MM.1S (cell line): Measurements from ENCODE around the gene FCGR2B.
"Not testable (repeated sequence)": the region's sequence is repeated elsewhere in the genome, so short reads cannot be mapped to it uniquely, and the experiment has no call there.

Source experiments
- DNase-seq: peaks from one replicate; pipeline ENCODE4 v3.0.0-alpha.2; 2015
- H2AFZ ChIP-seq: fragments of 300-600 bp; sonication (generic); 2 replicates; pipeline ENCODE4 v1.6.0; 2016; ENCODE audit warnings: antibody characterized with exemption, low read length
- H3F3A ChIP-seq: fragments of 300-600 bp; sonication (generic); 2 replicates; pipeline ENCODE4 v1.6.1; 2016; ENCODE audit warnings: mild to moderate bottlenecking, antibody characterized with exemption, low read length, moderate library complexity, mixed read lengths; ENCODE audit not compliant: insufficient read depth
- H3K27ac ChIP-seq: fragments of 300-600 bp; sonication (generic); 2 replicates; pipeline ENCODE4 v1.5.1; 2016; ENCODE audit warnings: mild to moderate bottlenecking, low read length
- H3K27me3 ChIP-seq: fragments of 300-600 bp; sonication (generic); replicated peaks from 2 replicates; pipeline ENCODE4 v1.6.0; 2016; ENCODE audit warnings: low read length; ENCODE audit not compliant: insufficient read depth
- H3K36me3 ChIP-seq: fragments of 300-600 bp; sonication (generic); replicated peaks from 2 replicates; pipeline ENCODE4 v1.6.1; 2016; ENCODE audit warnings: mild to moderate bottlenecking, low read length, mixed read lengths; ENCODE audit not compliant: insufficient read depth
- H3K4me1 ChIP-seq: fragments of 300-600 bp; sonication (generic); 2 replicates; pipeline ENCODE4 v1.6.1; 2016; ENCODE audit warnings: low read length, mixed read lengths
- H3K4me2 ChIP-seq: fragments of 300-600 bp; sonication (generic); 2 replicates; pipeline ENCODE4 v1.6.0; 2016; ENCODE audit warnings: low read depth, low read length
- H3K4me3 ChIP-seq: fragments of 300-600 bp; sonication (generic); 2 replicates; pipeline ENCODE4 v1.5.1; 2016; ENCODE audit warnings: low read length, mixed read lengths
- H3K79me2 ChIP-seq: fragments of 300-600 bp; sonication (generic); 2 replicates; pipeline ENCODE4 v1.6.1; 2016; ENCODE audit warnings: mixed run types, low read length, mixed read lengths
- H3K9ac ChIP-seq: fragments of 300-600 bp; sonication (generic); 2 replicates; pipeline ENCODE4 v1.6.1; 2016; ENCODE audit warnings: low read length, mixed read lengths
- H3K9me2 ChIP-seq: fragments of 300-600 bp; sonication (generic); replicated peaks from 2 replicates; pipeline ENCODE4 v1.6.1; 2016; ENCODE audit warnings: mild to moderate bottlenecking, low read length, mixed read lengths; ENCODE audit not compliant: insufficient read depth
- H3K9me3 ChIP-seq: fragments of 300-600 bp; sonication (generic); replicated peaks from 2 replicates; pipeline ENCODE4 v1.6.1; 2016; ENCODE audit warnings: mild to moderate bottlenecking, low read length, mixed read lengths; ENCODE audit not compliant: insufficient read depth
- H4K20me1 ChIP-seq: fragments of 300-600 bp; sonication (generic); 2 replicates; pipeline ENCODE4 v1.6.1; 2016; ENCODE audit warnings: mild to moderate bottlenecking, low read length, moderate library complexity, mixed read lengths; ENCODE audit not compliant: insufficient read depth
- CTCF ChIP-seq: fragments of 300-600 bp; sonication (generic); IDR thresholded peaks from 2 replicates; pipeline ENCODE4 v1.5.1; 2016; ENCODE audit warnings: antibody characterized with exemption, low read length, mixed read lengths
- EZH2 ChIP-seq: fragments of 300-600 bp; sonication (generic); optimal IDR thresholded peaks from 2 replicates; pipeline ENCODE3; 2017; ENCODE audit warnings: low read depth, mild to moderate bottlenecking, antibody characterized with exemption, low read length, mixed read lengths
- EZH2phosphoT487 ChIP-seq: fragments of 300-600 bp; sonication (generic); IDR thresholded peaks from 2 replicates; pipeline ENCODE4 v1.6.1; 2018; ENCODE audit warnings: antibody characterized with exemption, low read length

FCGR2B gene

GRCh38 chr1:161624605-161625004 lies 38.3 kb upstream of the FCGR2B start:
- not testable (repeated sequence) for H3K79me2 ChIP-seq, H3F3A ChIP-seq, H3K27me3 ChIP-seq, H3K4me1 ChIP-seq, H4K20me1 ChIP-seq, H3K9me2 ChIP-seq, H3K4me2 ChIP-seq, H3K36me3 ChIP-seq, DNase-seq, H3K4me3 ChIP-seq, H3K9me3 ChIP-seq, H2AFZ ChIP-seq, H3K27ac ChIP-seq, H3K9ac ChIP-seq

GRCh38 chr1:161626445-161627146 lies 36.3 kb upstream of the FCGR2B start:
- DNase-seq, H3K9me3 ChIP-seq, H3K4me2 ChIP-seq, H3K4me3 ChIP-seq, H3K79me2 ChIP-seq, H3K36me3 ChIP-seq, H3F3A ChIP-seq, H3K9ac ChIP-seq, H2AFZ ChIP-seq, H4K20me1 ChIP-seq, H3K27ac ChIP-seq, H3K4me1 ChIP-seq, H3K9me2 ChIP-seq, H3K27me3 ChIP-seq: not testable (repeated sequence)

GRCh38 chr1:161630128-161630742 lies 32.7 kb upstream of the FCGR2B start:
- H3K27ac ChIP-seq, H3K27me3 ChIP-seq, H4K20me1 ChIP-seq, H3K9me2 ChIP-seq, H3K36me3 ChIP-seq, H3K4me3 ChIP-seq, H2AFZ ChIP-seq, DNase-seq, H3K79me2 ChIP-seq, H3K4me1 ChIP-seq, H3F3A ChIP-seq, H3K4me2 ChIP-seq, H3K9ac ChIP-seq, H3K9me3 ChIP-seq: not testable (repeated sequence)

GRCh38 chr1:161631076-161631475 lies 31.9 kb upstream of the FCGR2B start, which contains the start of gene FCGR3B:
Gene FCGR3B (minus strand): TSS chr1:161631176. CDS start chr1:161631094, 82 bp downstream.
- no peaks in the 10 kb centered on the region for H3K9me3 ChIP-seq
- no peak within 1 kb of the TSS for H3K27ac ChIP-seq
- DNase-seq: no peak
- H3K4me3 ChIP-seq: no peak within 1 kb of the TSS
- no peaks in the 10 kb centered on the region for H3K4me1 ChIP-seq
- no peaks in the 10 kb centered on the region for H3K9me2 ChIP-seq
- H3F3A ChIP-seq: no peaks in the 10 kb centered on the region
- H3K36me3 ChIP-seq: no peaks in the 10 kb centered on the region
- no peaks in the 10 kb centered on the region for H4K20me1 ChIP-seq
- no peak within 1 kb of the TSS for H2AFZ ChIP-seq
- H3K9ac ChIP-seq: no peak within 1 kb of the TSS
- H3K27me3 ChIP-seq: no peaks in the 10 kb centered on the region
- TF ChIP-seq EZH2: no peak
- TF ChIP-seq CTCF: no peak
- TF ChIP-seq EZH2phosphoT487: no peak
- H3K79me2 ChIP-seq: no peaks in the 10 kb centered on the region
- H3K4me2 ChIP-seq: no peak within 1 kb of the TSS

GRCh38 chr1:161634993-161635392 lies 27.9 kb upstream of the FCGR2B start:
- DNase-seq, H3K36me3 ChIP-seq, H3K9me3 ChIP-seq, H3F3A ChIP-seq, H3K9ac ChIP-seq, H3K4me1 ChIP-seq, H4K20me1 ChIP-seq, H3K27me3 ChIP-seq, H3K4me2 ChIP-seq, H3K27ac ChIP-seq, H3K9me2 ChIP-seq, H2AFZ ChIP-seq, H3K79me2 ChIP-seq, H3K4me3 ChIP-seq: not testable (repeated sequence)

GRCh38 chr1:161636189-161636782 lies 26.7 kb upstream of the FCGR2B start:
- H3K9me2 ChIP-seq, H2AFZ ChIP-seq, DNase-seq, H3K9ac ChIP-seq, H3K9me3 ChIP-seq, H3K27ac ChIP-seq, H3K4me2 ChIP-seq, H4K20me1 ChIP-seq, H3F3A ChIP-seq, H3K27me3 ChIP-seq, H3K4me3 ChIP-seq, H3K4me1 ChIP-seq, H3K36me3 ChIP-seq, H3K79me2 ChIP-seq: not testable (repeated sequence)

GRCh38 chr1:161636976-161637375 lies 26.0 kb upstream of the FCGR2B start:
- H3K4me3 ChIP-seq, H3K9ac ChIP-seq, H3K79me2 ChIP-seq, H3K4me2 ChIP-seq, H3K27ac ChIP-seq, H3K27me3 ChIP-seq, DNase-seq, H3K9me3 ChIP-seq, H3F3A ChIP-seq, H4K20me1 ChIP-seq, H3K36me3 ChIP-seq, H3K9me2 ChIP-seq, H2AFZ ChIP-seq, H3K4me1 ChIP-seq: not testable (repeated sequence)
